Measurements from ENCODE around the gene WWC1.

DNA sequence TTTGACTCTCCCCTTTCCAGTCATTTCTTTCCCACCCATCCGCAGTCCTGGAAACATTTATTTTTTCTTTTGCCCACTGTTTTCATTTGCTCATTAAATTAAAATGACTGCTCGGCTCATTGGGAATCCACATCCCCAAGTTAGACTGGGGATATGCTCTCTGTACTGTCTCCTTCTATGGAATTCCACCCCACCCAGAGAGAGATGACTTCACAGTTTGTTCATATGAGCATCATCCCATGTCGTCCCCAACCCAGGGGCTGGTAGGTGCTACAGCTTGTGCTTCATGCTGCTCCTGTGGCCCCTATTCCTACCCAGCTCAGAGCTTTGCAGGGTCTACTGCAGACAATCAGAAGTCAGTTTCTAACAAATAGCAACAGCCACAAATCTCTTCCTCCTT, 178.4 kb downstream of the WWC1 start:
- TF ChIP-seq CTCF (IDR thresholded peaks at IDR 0.05; ENCODE audit: poor library complexity) (no peak), EZH2phosphoT487 (IDR thresholded peaks at IDR 0.05; ENCODE audit: low read depth, severe bottlenecking, unreplicated experiment) (no peak)
